PC-3 (cell line): ENCODE measurements around the gene CNBD2.

Experiments used
- CTCF ChIP-seq: fragments of 300-600 bp; sonication (generic); conservative IDR thresholded peaks from 2 replicates; pipeline ENCODE4 v1.5.1; 2017; ENCODE audit warnings: antibody characterized with exemption, low read depth, mild to moderate bottlenecking, low read length
- EZH2 ChIP-seq: fragments of 300-600 bp; sonication (generic); IDR thresholded peaks from one replicate; pipeline ENCODE4 v1.6.1; 2017; ENCODE audit warnings: antibody characterized with exemption, mild to moderate bottlenecking, low read length; ENCODE audit not compliant: unreplicated experiment

GRCh38 chr20:36015806-36016403, 47.5 kb downstream of the CNBD2 start:
- TF ChIP-seq CTCF: no peak
- TF ChIP-seq EZH2: no peak
